HTERT RPE-1 (cell line): ENCODE measurements around the gene BRD8.

Source experiments
- in situ Hi-C: fragments of 300-500 bp; cut with MboI; formaldehyde crosslinking; loops from 4 replicates; pipeline ENCODE4 v1.14.3; 2020; ENCODE audit warnings: low sequenced_read_pairs

BRD8 gene

DNA sequence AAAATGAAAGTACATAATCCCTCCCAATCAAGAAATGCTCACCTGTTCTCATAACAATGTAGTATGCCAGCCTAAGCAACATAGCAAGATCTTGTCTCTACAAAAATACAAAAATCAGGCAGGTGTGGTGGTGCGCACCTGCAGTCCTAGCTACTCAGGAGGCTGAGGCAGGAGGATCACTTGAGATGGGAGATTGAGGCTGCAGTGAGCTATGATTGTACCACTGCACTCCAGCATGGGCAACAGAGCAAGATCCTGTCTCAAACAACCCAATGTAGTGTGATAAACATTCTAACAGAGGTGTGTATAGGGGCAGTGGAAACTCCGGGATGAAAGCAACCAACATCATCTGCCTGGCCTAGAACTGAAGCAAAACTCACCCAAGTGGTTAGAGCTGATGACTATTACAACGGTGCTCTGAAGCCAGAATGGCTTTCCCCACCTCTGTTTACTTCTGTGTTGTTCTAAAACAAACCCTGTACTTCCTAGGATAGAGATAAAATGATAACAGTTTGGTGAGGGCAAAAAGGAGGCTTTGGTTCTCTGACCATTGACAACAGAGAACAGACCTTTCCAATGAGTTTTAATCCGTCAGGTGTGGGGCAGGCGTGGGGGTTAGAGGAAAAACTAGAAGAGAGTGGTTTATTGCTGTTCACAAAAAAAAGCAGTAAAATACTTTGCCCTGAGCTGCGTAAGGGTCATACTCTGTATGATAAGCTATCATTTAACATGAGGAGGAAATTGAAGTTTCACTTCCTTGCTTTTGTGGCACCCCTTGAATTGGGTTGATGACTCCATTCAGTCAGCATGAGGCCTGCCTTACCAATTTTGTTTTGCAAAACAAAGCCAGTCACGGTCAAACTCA lies 75.7 kb downstream of the BRD8 start:
- in situ Hi-C loops, result no loop called here

- in situ Hi-C loops, result no loop called here
Measured at GRCh38 chr5:138096997-138097828, 81.2 kb downstream of the BRD8 start.

GRCh38 chr5:138096363-138096762 lies 82.1 kb downstream of the BRD8 start:
- in situ Hi-C loops, result no loop called here

- in situ Hi-C loops, result no loop called here
Measured at GRCh38 chr5:138095100-138095907, 83.1 kb downstream of the BRD8 start.

GRCh38 chr5:138093036-138093435 lies 85.4 kb downstream of the BRD8 start:
- in situ Hi-C loops, result no loop called here

GRCh38 chr5:138092301-138092700 lies 86.1 kb downstream of the BRD8 start:
- in situ Hi-C loops, result no loop called here

GRCh38 chr5:138091685-138092084 lies 86.7 kb downstream of the BRD8 start:
- in situ Hi-C loops, result no loop called here
